ENCODE measurements around the gene ARHGEF28.

ARHGEF28 gene

DNA sequence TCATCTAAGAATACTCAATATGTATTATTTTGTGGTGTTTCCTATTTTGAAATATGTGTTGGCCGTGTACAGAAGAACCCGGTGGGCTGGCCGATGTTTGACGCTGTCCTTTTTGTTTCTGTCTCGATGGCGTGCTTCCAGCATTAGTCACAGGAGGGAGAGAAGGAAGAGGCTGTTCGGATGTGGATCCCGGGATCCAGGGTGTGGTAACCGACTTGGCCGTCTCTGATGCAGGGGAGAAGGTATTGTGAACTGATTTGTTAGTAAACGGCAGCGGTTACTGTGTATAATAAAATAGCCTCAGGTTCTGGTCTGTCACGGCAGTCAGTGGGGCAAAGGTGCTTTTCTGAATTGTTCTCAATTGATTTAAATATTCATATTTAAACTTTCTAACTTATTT lies 275.0 kb downstream of the ARHGEF28 start:
- Histone ChIP-seq H3K4me1 (ENCODE audit: control insufficient read depth, insufficient read depth, low read length, poor library complexity, severe bottlenecking) (no peaks in the 10 kb centered on the region), H3K27ac (ENCODE audit: insufficient read depth, low read length, poor library complexity, severe bottlenecking) (no peak overlapping the region), H3K27me3 (replicated peaks; ENCODE audit: control insufficient read depth, insufficient read depth, low read length, poor library complexity, severe bottlenecking) (peaks cover 3% of the 10 kb centered on the region), H3K36me3 (ENCODE audit: control insufficient read depth, insufficient read depth, low read length) (no peaks in the 10 kb centered on the region), H3K4me3 (ENCODE audit: insufficient read depth, low read depth, low read length, poor library complexity, severe bottlenecking) (no peak overlapping the region), H3K9me3 (ENCODE audit: control insufficient read depth, low read length) (no peaks in the 10 kb centered on the region)
- no peak for DNase-seq

DNA sequence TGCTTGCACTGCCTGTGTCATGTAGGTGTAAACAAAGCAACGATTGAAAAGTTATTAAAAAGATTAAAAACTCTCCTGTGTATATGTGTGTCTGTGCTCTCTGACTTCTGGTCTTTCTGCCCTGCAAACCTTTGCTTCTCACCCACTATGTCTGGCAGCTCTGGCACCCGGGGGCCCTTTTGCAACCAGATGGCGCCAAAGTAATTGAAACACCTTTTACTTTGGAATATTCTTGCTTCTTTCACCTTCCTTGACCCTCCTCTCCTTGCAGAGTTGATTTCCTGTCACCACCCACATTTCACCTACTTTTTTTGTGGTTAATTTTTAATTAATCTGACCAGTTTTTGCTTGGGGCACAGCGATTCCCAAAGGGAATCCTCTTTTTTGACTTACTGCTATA lies 275.5 kb downstream of the ARHGEF28 start:
- H3K9me3 ChIP-seq (ENCODE audit: control insufficient read depth, low read length), result no peaks in the 10 kb centered on the region
- H3K27me3 ChIP-seq (replicated peaks; ENCODE audit: control insufficient read depth, insufficient read depth, low read length, poor library complexity, severe bottlenecking), result peaks cover 3% of the 10 kb centered on the region
- H3K4me3 ChIP-seq (ENCODE audit: insufficient read depth, low read depth, low read length, poor library complexity, severe bottlenecking), result no peak overlapping the region
- H3K27ac ChIP-seq (ENCODE audit: insufficient read depth, low read length, poor library complexity, severe bottlenecking), result no peak overlapping the region
- no peaks in the 10 kb centered on the region for H3K4me1 ChIP-seq (ENCODE audit: control insufficient read depth, insufficient read depth, low read length, poor library complexity, severe bottlenecking)
- H3K36me3 ChIP-seq (ENCODE audit: control insufficient read depth, insufficient read depth, low read length), result no peaks in the 10 kb centered on the region
- DNase-seq, result no peak

DNA sequence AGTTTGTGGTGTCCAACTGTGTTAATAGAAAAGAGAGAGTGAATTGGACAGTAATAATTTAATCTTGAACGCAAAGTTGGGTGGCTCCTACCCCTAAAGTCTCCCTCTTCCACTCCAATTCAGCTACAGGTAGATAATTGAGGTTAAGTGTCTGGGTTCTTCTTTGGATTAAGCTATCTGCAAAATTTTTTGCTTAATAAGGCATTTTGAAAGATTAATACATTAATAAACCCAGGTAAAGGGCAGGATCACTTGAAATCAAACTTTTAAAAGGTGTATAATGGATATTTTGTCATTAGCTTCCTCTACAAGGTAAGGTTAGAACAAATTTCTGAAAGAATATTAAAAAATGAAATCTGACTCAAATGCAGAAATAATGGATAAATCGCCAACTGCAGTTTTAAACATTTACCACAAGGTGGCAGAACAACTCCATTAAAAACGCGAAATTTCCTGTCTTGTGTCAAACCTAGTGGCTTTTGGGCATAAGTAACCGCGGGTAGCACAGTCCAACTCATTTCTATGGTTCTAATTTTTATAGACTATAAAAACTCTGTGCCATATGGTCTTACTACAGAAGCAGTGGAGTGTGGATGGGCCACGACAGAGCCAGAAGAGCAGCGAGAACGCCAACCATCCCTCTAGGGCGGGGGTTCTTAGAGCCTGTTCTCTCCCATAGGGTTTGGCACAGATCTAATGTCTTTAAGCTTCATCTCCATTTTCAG lies 276.5 kb downstream of the ARHGEF28 start:
- Histone ChIP-seq H3K27ac (ENCODE audit: insufficient read depth, low read length, poor library complexity, severe bottlenecking) (no peak overlapping the region), H3K4me3 (ENCODE audit: insufficient read depth, low read depth, low read length, poor library complexity, severe bottlenecking) (no peak overlapping the region), H3K4me1 (ENCODE audit: control insufficient read depth, insufficient read depth, low read length, poor library complexity, severe bottlenecking) (no peaks in the 10 kb centered on the region), H3K9me3 (ENCODE audit: control insufficient read depth, low read length) (no peaks in the 10 kb centered on the region), H3K27me3 (replicated peaks; ENCODE audit: control insufficient read depth, insufficient read depth, low read length, poor library complexity, severe bottlenecking) (peaks cover 3% of the 10 kb centered on the region), H3K36me3 (ENCODE audit: control insufficient read depth, insufficient read depth, low read length) (no peaks in the 10 kb centered on the region)
- no peak for DNase-seq

DNA sequence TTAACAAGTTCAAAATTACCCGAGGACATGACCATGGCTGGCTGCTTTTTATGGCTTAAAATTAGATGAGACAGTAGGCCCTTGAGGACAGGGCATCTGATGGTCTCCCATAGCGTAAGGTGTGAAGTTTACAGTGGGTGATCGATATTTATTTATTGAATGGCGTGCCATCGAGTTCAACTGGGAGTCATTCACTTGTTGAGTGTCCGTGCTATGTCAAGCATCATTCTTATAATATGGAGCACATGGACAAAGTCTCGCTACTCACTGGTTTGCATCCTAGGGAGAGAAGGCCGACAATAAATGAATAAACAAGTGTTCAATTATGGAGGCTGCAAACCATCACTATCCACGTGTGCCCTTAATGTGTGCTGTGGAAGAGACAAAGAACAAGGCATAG lies 277.2 kb downstream of the ARHGEF28 start:
- DNase-seq, result no peak
- Histone ChIP-seq H3K27me3 (replicated peaks; ENCODE audit: control insufficient read depth, insufficient read depth, low read length, poor library complexity, severe bottlenecking) (peaks cover 3% of the 10 kb centered on the region), H3K9me3 (ENCODE audit: control insufficient read depth, low read length) (no peaks in the 10 kb centered on the region), H3K27ac (ENCODE audit: insufficient read depth, low read length, poor library complexity, severe bottlenecking) (no peak overlapping the region), H3K4me1 (ENCODE audit: control insufficient read depth, insufficient read depth, low read length, poor library complexity, severe bottlenecking) (no peaks in the 10 kb centered on the region), H3K36me3 (ENCODE audit: control insufficient read depth, insufficient read depth, low read length) (no peaks in the 10 kb centered on the region), H3K4me3 (ENCODE audit: insufficient read depth, low read depth, low read length, poor library complexity, severe bottlenecking) (no peak overlapping the region)

DNA sequence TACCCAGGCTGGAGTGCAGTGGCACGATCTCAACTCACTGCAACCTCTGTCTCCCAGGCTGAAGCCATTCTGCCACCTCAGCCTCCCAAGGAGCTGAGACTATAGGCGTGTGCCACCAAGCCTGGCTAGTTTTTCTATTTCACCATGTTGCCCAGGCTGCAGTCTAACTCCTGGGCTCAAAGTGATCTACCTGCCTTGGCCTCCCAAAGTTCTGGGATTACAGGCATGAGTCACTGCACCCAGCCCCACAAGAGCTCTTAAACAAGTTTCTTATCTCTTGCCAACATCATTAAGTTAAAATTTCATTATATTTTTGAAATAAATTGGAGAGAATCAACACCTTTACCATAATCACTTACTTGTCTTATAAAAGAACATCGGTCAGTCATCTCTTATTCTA lies 280.3 kb downstream of the ARHGEF28 start:
- no peak for DNase-seq
- Histone ChIP-seq H3K27me3 (replicated peaks; ENCODE audit: control insufficient read depth, insufficient read depth, low read length, poor library complexity, severe bottlenecking) (peaks cover 3% of the 10 kb centered on the region), H3K27ac (ENCODE audit: insufficient read depth, low read length, poor library complexity, severe bottlenecking) (no peak overlapping the region), H3K4me3 (ENCODE audit: insufficient read depth, low read depth, low read length, poor library complexity, severe bottlenecking) (no peak overlapping the region), H3K9me3 (ENCODE audit: control insufficient read depth, low read length) (no peaks in the 10 kb centered on the region), H3K4me1 (ENCODE audit: control insufficient read depth, insufficient read depth, low read length, poor library complexity, severe bottlenecking) (no peaks in the 10 kb centered on the region), H3K36me3 (ENCODE audit: control insufficient read depth, insufficient read depth, low read length) (no peaks in the 10 kb centered on the region)

DNA sequence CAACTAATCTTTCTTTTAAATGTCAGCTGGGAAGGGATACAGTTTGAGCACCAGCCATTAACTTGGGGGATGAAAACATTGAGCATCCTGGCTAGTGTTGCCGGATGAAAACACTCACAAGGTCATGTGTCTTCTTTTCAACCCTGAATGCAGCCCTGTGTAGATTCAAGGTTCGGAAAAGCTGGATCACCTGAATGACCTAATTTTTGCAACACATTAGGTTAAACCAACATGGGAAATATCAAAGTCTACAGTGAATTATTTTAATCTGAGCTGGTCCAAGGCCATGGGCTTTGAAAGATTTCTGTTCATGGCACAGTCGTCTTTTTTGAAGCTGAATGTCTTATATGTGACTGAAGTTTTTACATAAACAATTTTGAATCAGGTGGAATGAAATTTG lies 281.2 kb downstream of the ARHGEF28 start:
- no peak overlapping the region for H3K4me3 ChIP-seq (ENCODE audit: insufficient read depth, low read depth, low read length, poor library complexity, severe bottlenecking)
- DNase-seq, result no peak
- H3K36me3 ChIP-seq (ENCODE audit: control insufficient read depth, insufficient read depth, low read length), result no peaks in the 10 kb centered on the region
- H3K9me3 ChIP-seq (ENCODE audit: control insufficient read depth, low read length), result no peaks in the 10 kb centered on the region
- no peak overlapping the region for H3K27ac ChIP-seq (ENCODE audit: insufficient read depth, low read length, poor library complexity, severe bottlenecking)
- H3K4me1 ChIP-seq (ENCODE audit: control insufficient read depth, insufficient read depth, low read length, poor library complexity, severe bottlenecking), result no peaks in the 10 kb centered on the region
- peaks cover 3% of the 10 kb centered on the region for H3K27me3 ChIP-seq (replicated peaks; ENCODE audit: control insufficient read depth, insufficient read depth, low read length, poor library complexity, severe bottlenecking)

DNA sequence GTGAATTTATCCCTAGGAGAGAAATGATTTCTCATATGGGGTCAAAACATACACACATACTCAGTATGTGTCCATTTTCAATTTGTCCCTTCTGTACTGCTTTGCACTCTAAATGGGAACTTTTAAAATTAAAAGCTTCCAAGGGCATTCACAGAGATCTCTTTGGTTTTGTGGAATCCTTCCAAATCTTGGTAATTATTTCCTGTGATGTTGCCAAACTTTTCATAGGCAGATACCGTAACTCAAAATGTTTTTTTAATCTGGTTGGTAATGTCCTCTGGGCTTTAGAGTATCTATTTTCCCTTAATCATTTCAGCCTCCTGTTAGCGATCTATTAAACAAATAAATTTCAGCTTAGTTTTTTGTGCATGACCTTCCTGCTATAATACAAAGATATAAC lies 282.4 kb downstream of the ARHGEF28 start:
- Histone ChIP-seq H3K4me1 (ENCODE audit: control insufficient read depth, insufficient read depth, low read length, poor library complexity, severe bottlenecking) (no peaks in the 10 kb centered on the region), H3K36me3 (ENCODE audit: control insufficient read depth, insufficient read depth, low read length) (no peaks in the 10 kb centered on the region), H3K9me3 (ENCODE audit: control insufficient read depth, low read length) (no peaks in the 10 kb centered on the region), H3K4me3 (ENCODE audit: insufficient read depth, low read depth, low read length, poor library complexity, severe bottlenecking) (no peak overlapping the region), H3K27ac (ENCODE audit: insufficient read depth, low read length, poor library complexity, severe bottlenecking) (no peak overlapping the region), H3K27me3 (replicated peaks; ENCODE audit: control insufficient read depth, insufficient read depth, low read length, poor library complexity, severe bottlenecking) (peaks cover 2% of the 10 kb centered on the region)
- no peak for DNase-seq

DNA sequence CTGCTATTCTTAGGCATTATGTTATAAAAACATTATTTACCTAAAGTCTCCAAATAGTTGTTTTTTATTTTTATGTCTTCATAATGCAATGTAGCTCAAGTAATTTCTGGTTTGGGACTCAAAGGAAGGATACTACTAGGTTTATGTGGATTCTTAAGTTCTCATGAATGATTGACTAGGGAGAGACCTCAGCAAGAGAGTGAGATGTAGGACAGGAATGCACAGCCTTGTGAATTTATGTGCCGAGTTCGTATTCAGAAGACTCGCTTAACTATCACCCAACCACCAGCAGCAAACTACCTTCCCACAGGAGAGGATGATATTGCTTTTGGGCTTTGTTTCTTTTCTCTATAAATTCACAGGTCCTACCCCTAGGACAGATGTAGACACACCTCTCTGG lies 282.9 kb downstream of the ARHGEF28 start:
- no peaks in the 10 kb centered on the region for H3K36me3 ChIP-seq (ENCODE audit: control insufficient read depth, insufficient read depth, low read length)
- no peak overlapping the region for H3K27ac ChIP-seq (ENCODE audit: insufficient read depth, low read length, poor library complexity, severe bottlenecking)
- no peaks in the 10 kb centered on the region for H3K27me3 ChIP-seq (replicated peaks; ENCODE audit: control insufficient read depth, insufficient read depth, low read length, poor library complexity, severe bottlenecking)
- no peaks in the 10 kb centered on the region for H3K9me3 ChIP-seq (ENCODE audit: control insufficient read depth, low read length)
- no peak for DNase-seq
- no peak overlapping the region for H3K4me3 ChIP-seq (ENCODE audit: insufficient read depth, low read depth, low read length, poor library complexity, severe bottlenecking)
- no peaks in the 10 kb centered on the region for H3K4me1 ChIP-seq (ENCODE audit: control insufficient read depth, insufficient read depth, low read length, poor library complexity, severe bottlenecking)

DNA sequence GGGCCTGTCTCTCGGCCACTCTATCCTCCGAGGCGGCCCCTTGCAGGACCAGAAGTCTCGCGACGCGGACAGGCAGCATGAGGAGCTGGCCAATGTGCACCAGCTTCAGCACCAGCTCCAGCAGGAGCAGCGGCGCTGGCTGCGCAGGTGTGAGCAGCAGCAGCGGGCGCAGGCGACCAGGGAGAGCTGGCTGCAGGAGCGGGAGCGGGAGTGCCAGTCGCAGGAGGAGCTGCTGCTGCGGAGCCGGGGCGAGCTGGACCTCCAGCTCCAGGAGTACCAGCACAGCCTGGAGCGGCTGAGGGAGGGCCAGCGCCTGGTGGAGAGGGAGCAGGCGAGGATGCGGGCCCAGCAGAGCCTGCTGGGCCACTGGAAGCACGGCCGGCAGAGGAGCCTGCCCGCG lies 283.5 kb downstream of the ARHGEF28 start:
- no peaks in the 10 kb centered on the region for H3K4me1 ChIP-seq (ENCODE audit: control insufficient read depth, insufficient read depth, low read length, poor library complexity, severe bottlenecking)
- no peaks in the 10 kb centered on the region for H3K9me3 ChIP-seq (ENCODE audit: control insufficient read depth, low read length)
- no peaks in the 10 kb centered on the region for H3K27me3 ChIP-seq (replicated peaks; ENCODE audit: control insufficient read depth, insufficient read depth, low read length, poor library complexity, severe bottlenecking)
- H3K36me3 ChIP-seq (ENCODE audit: control insufficient read depth, insufficient read depth, low read length), result no peaks in the 10 kb centered on the region
- H3K4me3 ChIP-seq (ENCODE audit: insufficient read depth, low read depth, low read length, poor library complexity, severe bottlenecking), result no peak overlapping the region
- H3K27ac ChIP-seq (ENCODE audit: insufficient read depth, low read length, poor library complexity, severe bottlenecking), result no peak overlapping the region
- no peak for DNase-seq

DNA sequence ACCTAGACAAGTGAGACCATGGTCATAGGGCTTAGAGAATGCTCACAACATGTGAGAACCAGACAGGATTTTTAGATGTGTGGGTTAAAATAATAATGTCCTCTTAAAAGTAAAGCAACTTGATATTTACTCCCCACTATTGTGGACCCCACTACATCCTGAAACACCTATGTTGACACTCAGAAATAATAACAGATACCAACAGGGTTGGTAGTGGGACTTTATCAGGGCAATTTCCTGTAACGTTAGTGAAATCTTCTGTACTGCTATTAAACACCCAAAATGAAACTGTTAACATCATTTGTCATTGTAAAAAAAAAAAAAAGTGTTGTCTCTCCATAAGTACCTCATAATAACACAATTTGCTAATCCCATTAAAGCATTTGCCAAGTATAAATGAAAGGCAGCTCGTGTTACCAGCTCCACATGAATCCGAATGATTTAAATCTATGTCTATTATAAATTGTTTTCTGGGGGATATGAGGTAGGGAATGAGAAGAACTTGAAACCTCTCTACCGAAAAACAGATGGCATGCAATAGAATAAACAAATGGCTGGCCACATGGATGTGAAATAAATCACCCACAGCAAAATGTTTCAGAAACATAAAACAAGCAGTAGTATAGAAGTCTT lies 285.9 kb downstream of the ARHGEF28 start:
- Histone ChIP-seq H3K9me3 (ENCODE audit: control insufficient read depth, low read length) (no peaks in the 10 kb centered on the region), H3K4me3 (ENCODE audit: insufficient read depth, low read depth, low read length, poor library complexity, severe bottlenecking) (no peak overlapping the region), H3K27ac (ENCODE audit: insufficient read depth, low read length, poor library complexity, severe bottlenecking) (no peak overlapping the region), H3K4me1 (ENCODE audit: control insufficient read depth, insufficient read depth, low read length, poor library complexity, severe bottlenecking) (no peaks in the 10 kb centered on the region), H3K27me3 (replicated peaks; ENCODE audit: control insufficient read depth, insufficient read depth, low read length, poor library complexity, severe bottlenecking) (no peaks in the 10 kb centered on the region), H3K36me3 (ENCODE audit: control insufficient read depth, insufficient read depth, low read length) (no peaks in the 10 kb centered on the region)
- DNase-seq, result no peak

All from effector memory CD4-positive, alpha-beta T cell (primary cell).